H9 (cell line): Measurements from ENCODE around the gene MAP4K1. TPM values are rescaled to one million over a fixed set of nuclear protein-coding genes. Genes with fewer than 3 reads are reported as not detected.

Experiments used
- DNase-seq: peaks from one replicate; pipeline ENCODE4 v3.0.0-alpha.2; 2017
- H2AFZ ChIP-seq: one replicate; pipeline ENCODE4 v1.6.1; 2013; ENCODE audit warnings: mild to moderate bottlenecking, low read length, control low read depth, moderate library complexity
- H2AK5ac ChIP-seq: 2 replicates; pipeline ENCODE4 v1.6.1; 2013; ENCODE audit warnings: low read length, control low read depth, mixed read lengths; ENCODE audit not compliant: insufficient read length
- H2BK120ac ChIP-seq: one replicate; pipeline ENCODE4 v1.6.1; 2013; ENCODE audit warnings: low read depth, mild to moderate bottlenecking, low read length, control low read depth, inconsistent platforms; ENCODE audit not compliant: poor library complexity, severe bottlenecking
- H2BK12ac ChIP-seq: 2 replicates; pipeline ENCODE4 v1.6.1; 2013; ENCODE audit warnings: low read length, control low read depth, mixed read lengths, low read depth; ENCODE audit not compliant: insufficient read length
- H2BK15ac ChIP-seq: 2 replicates; pipeline ENCODE4 v1.6.1; 2013; ENCODE audit warnings: low read depth, low read length, control low read depth
- H2BK20ac ChIP-seq: one replicate; pipeline ENCODE4 v1.6.1; 2013; ENCODE audit warnings: low read depth, mild to moderate bottlenecking, low read length, control low read depth, inconsistent platforms; ENCODE audit not compliant: poor library complexity, severe bottlenecking
- H2BK5ac ChIP-seq: 2 replicates; pipeline ENCODE4 v1.6.1; 2013; ENCODE audit warnings: low read length, control low read depth, mixed read lengths; ENCODE audit not compliant: insufficient read length
- H3K14ac ChIP-seq: 2 replicates; pipeline ENCODE4 v1.6.1; 2013; ENCODE audit warnings: low read length, control low read depth; ENCODE audit not compliant: insufficient read depth
- H3K18ac ChIP-seq: 2 replicates; pipeline ENCODE4 v1.6.1; 2013; ENCODE audit warnings: low read depth, mild to moderate bottlenecking, mixed read lengths, low read length, control low read depth; ENCODE audit not compliant: insufficient read length
- H3K23ac ChIP-seq: 2 replicates; pipeline ENCODE4 v1.6.1; 2013; ENCODE audit warnings: low read length, control low read depth, mixed read lengths, low read depth; ENCODE audit not compliant: insufficient read length
- H3K23me2 ChIP-seq: 2 replicates; pipeline ENCODE4 v1.6.1; 2013; ENCODE audit warnings: low read depth, mild to moderate bottlenecking, mixed read lengths, low read length, control low read depth; ENCODE audit not compliant: insufficient read length, poor library complexity, severe bottlenecking
- H3K27ac ChIP-seq: 2 replicates; pipeline ENCODE4 v1.5.1; 2013; ENCODE audit warnings: low read length, control low read depth, mixed read lengths, low read depth; ENCODE audit not compliant: insufficient read length
- H3K27me3 ChIP-seq: 2 replicates; pipeline ENCODE4 v1.6.1; 2013; ENCODE audit warnings: low read length, control low read depth, inconsistent platforms; ENCODE audit not compliant: insufficient read depth
- H3K4ac ChIP-seq: 2 replicates; pipeline ENCODE4 v1.6.1; 2013; ENCODE audit warnings: low read depth, mild to moderate bottlenecking, control low read depth, inconsistent platforms, low read length, moderate library complexity
- H3K4me1 ChIP-seq: 2 replicates; pipeline ENCODE4 v1.6.1; 2013; ENCODE audit warnings: low read length, control low read depth, inconsistent platforms; ENCODE audit not compliant: insufficient read depth
- H3K4me2 ChIP-seq: 2 replicates; pipeline ENCODE4 v1.6.1; 2013; ENCODE audit warnings: low read length, control low read depth, mixed read lengths; ENCODE audit not compliant: insufficient read length, insufficient read depth
- H3K56ac ChIP-seq: 2 replicates; pipeline ENCODE4 v1.6.1; 2013; ENCODE audit warnings: low read depth, mild to moderate bottlenecking, mixed read lengths, low read length, control low read depth; ENCODE audit not compliant: insufficient read length
- H3K79me1 ChIP-seq: 2 replicates; pipeline ENCODE4 v1.6.1; 2013; ENCODE audit warnings: low read depth, mild to moderate bottlenecking, moderate library complexity, low read length, control low read depth, inconsistent platforms; ENCODE audit not compliant: insufficient read depth, poor library complexity, severe bottlenecking
- H3K79me2 ChIP-seq: 2 replicates; pipeline ENCODE4 v1.6.1; 2013; ENCODE audit warnings: low read length, control low read depth, inconsistent platforms; ENCODE audit not compliant: insufficient read depth
- H3K9ac ChIP-seq: 2 replicates; pipeline ENCODE4 v1.6.1; 2013; ENCODE audit warnings: low read length, control low read depth, mixed read lengths; ENCODE audit not compliant: insufficient read length; ENCODE audit errors: extremely low read depth
- H3K9me3 ChIP-seq: one replicate; pipeline ENCODE4 v1.6.1; 2013; ENCODE audit warnings: low read depth, low read length, inconsistent platforms; ENCODE audit not compliant: control insufficient read depth
- H3T11ph ChIP-seq: one replicate; pipeline ENCODE4 v1.6.1; 2013; ENCODE audit warnings: mild to moderate bottlenecking, low read length, control low read depth, inconsistent platforms
- H4K20me1 ChIP-seq: one replicate; pipeline ENCODE4 v1.6.1; 2013; ENCODE audit not compliant: control insufficient read depth, insufficient read length, insufficient read depth
- H4K5ac ChIP-seq: 2 replicates; pipeline ENCODE4 v1.6.1; 2013; ENCODE audit warnings: low read depth, mild to moderate bottlenecking, mixed read lengths, low read length, control low read depth; ENCODE audit not compliant: insufficient read length
- H4K8ac ChIP-seq: replicated peaks from 2 replicates; pipeline ENCODE4 v1.6.1; 2013; ENCODE audit warnings: low read length, control low read depth, mixed read lengths, low read depth; ENCODE audit not compliant: insufficient read length
- H4K91ac ChIP-seq: 2 replicates; pipeline ENCODE4 v1.6.1; 2013; ENCODE audit warnings: low read depth, mild to moderate bottlenecking, moderate library complexity, mixed read lengths, low read length, control low read depth; ENCODE audit not compliant: insufficient read length
- H3K27ac Mint-ChIP-seq, 3 experiments: 2 replicates in 2 of 3; 3 replicates in 1 of 3; pipeline ENCODE4 v1.8.0; 2020 to 2021; ENCODE audit warnings: mixed read lengths in 3 of 3, mild to moderate bottlenecking in 1 of 3, moderate library complexity in 1 of 3
- H3K27me3 Mint-ChIP-seq: 2 replicates; pipeline ENCODE4 v1.8.0; 2021; ENCODE audit warnings: low read depth, mild to moderate bottlenecking, moderate library complexity, mixed read lengths
- H3K36me3 Mint-ChIP-seq, 3 experiments: 2 replicates in 2 of 3; 3 replicates in 1 of 3; pipeline ENCODE4 v1.8.0; 2020 to 2021; ENCODE audit warnings: low read depth in 3 of 3, mixed read lengths in 3 of 3; ENCODE audit not compliant: insufficient read depth in 1 of 3
- H3K4me1 Mint-ChIP-seq, 2 experiments: 2 replicates each; pipeline ENCODE4 v1.8.0; 2020; ENCODE audit warnings: mixed read lengths in 2 of 2
- H3K4me3 Mint-ChIP-seq, 2 experiments: 2 replicates in 1 of 2; 3 replicates in 1 of 2; pipeline ENCODE4 v1.8.0; 2020 to 2021; ENCODE audit warnings: mild to moderate bottlenecking in 2 of 2, mixed read lengths in 2 of 2, moderate library complexity in 1 of 2
- H3K9me3 Mint-ChIP-seq, 2 experiments: 2 replicates in 1 of 2; 3 replicates in 1 of 2; pipeline ENCODE4 v1.8.0; 2020; ENCODE audit warnings: mild to moderate bottlenecking in 2 of 2, mixed read lengths in 2 of 2, moderate library complexity in 1 of 2
- CTCF ChIP-seq: fragments of 200-600 bp; sonication (generic); conservative IDR thresholded peaks from 3 replicates; pipeline ENCODE4 v1.8.0; 2021; ENCODE audit warnings: antibody characterized with exemption, mild to moderate bottlenecking
- WGBS: extraction: QIAGEN DNeasy Blood & Tissue Kit; methylation state at CpG from one replicate; pipeline ENCODE4 v1.1.7; 2013; ENCODE audit warnings: missing lambda C conversion rate, low lambda C conversion rate, mixed read lengths; ENCODE audit not compliant: insufficient read length; ENCODE audit errors: extremely low coverage; 5-methylcytosine and 5-hydroxymethylcytosine counted together
- total RNA-seq: library from RNA; stranded (reverse); gene quantifications from 2 replicates; pipeline ENCODE4 v1.2.1, GENCODE V29; 2021

The MAP4K1 gene
- total RNA-seq, 1 experiment from 2014 or later = 31.1 TPM

GRCh38 chr19:38660724-38661123 lies 43.0 kb upstream of the MAP4K1 start:
- Histone ChIP-seq H2BK12ac (no peak overlapping the region), H3K23me2 (no peaks in the 10 kb centered on the region), H3K79me2 (peaks cover 56% of the 10 kb centered on the region), H3K23ac (no peak overlapping the region), H2BK5ac (no peak overlapping the region), H4K20me1 (no peaks in the 10 kb centered on the region), H3K56ac (no peak overlapping the region), H2BK20ac (no peak overlapping the region), H4K91ac (no peak overlapping the region), H4K5ac (no peak overlapping the region), H3K9ac (peak overlapping the region; percentile 21), H3K27me3 (no peaks in the 10 kb centered on the region), H4K8ac (no peak overlapping the region), H3K4me1 (peaks cover 38% of the 10 kb centered on the region), H3K9me3 (no peaks in the 10 kb centered on the region), H3K27ac (no peak overlapping the region), H3K4me2 (no peak overlapping the region), H2AFZ (no peak overlapping the region), H3K14ac (no peak overlapping the region), H2BK120ac (no peak overlapping the region), H3K79me1 (peaks cover 4% of the 10 kb centered on the region), H3K4ac (no peak overlapping the region), H3T11ph (no peak overlapping the region), H2AK5ac (no peak overlapping the region), H2BK15ac (no peak overlapping the region), H3K18ac (no peak overlapping the region)
- TF ChIP-seq CTCF = no peak
- no peak overlapping the region for H3K4me3 Mint-ChIP-seq
- H3K36me3 Mint-ChIP-seq = peaks cover 16 to 23% (median 19%) of the 10 kb centered on the region in 3 experiments; a peak in 6 of 7 replicates
- H3K9me3 Mint-ChIP-seq = peaks cover 0 to 2% of the 10 kb centered on the region in 2 experiments; a peak in 1 of 5 replicates
- DNase-seq = no peak
- no CpG with 5 or more reads among the region's 9 CpGs for WGBS
- peak overlapping the region in 2 of 3 experiments; percentile 45 to 78; a peak in 4 of 7 replicates for H3K27ac Mint-ChIP-seq
- H3K4me1 Mint-ChIP-seq = peaks cover 75 to 80% of the 10 kb centered on the region in 2 experiments
- H3K27me3 Mint-ChIP-seq = no peaks in the 10 kb centered on the region
